ENCODE data around the gene WDHD1.
"Not testable (repeated sequence)": the region's sequence is repeated elsewhere in the genome, so short reads cannot be mapped to it uniquely, and the experiment has no call there.

The WDHD1 gene

GRCh38 chr14:54947230-54947629 is 79.7 kb downstream of the WDHD1 start:
- no peak for DNase-seq

GRCh38 chr14:54946500-54946899 is 80.4 kb downstream of the WDHD1 start:
- DNase-seq = no peak

GRCh38 chr14:54944737-54945391 is 82.0 kb downstream of the WDHD1 start:
- no peak for DNase-seq

- DNase-seq = no peak
These were observed 84.0 kb downstream of the WDHD1 start for GRCh38 chr14:54942913-54943312.

GRCh38 chr14:54936816-54937215 is 90.1 kb downstream of the WDHD1 start:
- DNase-seq = no peak

GRCh38 chr14:54935958-54936357 is 90.9 kb downstream of the WDHD1 start:
- no peak for DNase-seq

- no peak for DNase-seq
These were observed 91.8 kb downstream of the WDHD1 start for GRCh38 chr14:54935100-54935499.

GRCh38 chr14:54933006-54933405 is 93.9 kb downstream of the WDHD1 start:
- DNase-seq = no peak

GRCh38 chr14:54931598-54932340 is 95.1 kb downstream of the WDHD1 start:
- DNase-seq = no peak

- no peak for DNase-seq
These were observed 95.8 kb downstream of the WDHD1 start for GRCh38 chr14:54931101-54931500.

- no peak for DNase-seq
These were observed 97.3 kb downstream of the WDHD1 start for GRCh38 chr14:54929556-54929955.

- DNase-seq = no peak
These were observed 98.7 kb downstream of the WDHD1 start for GRCh38 chr14:54928216-54928615.

- DNase-seq = no peak
These were observed 99.3 kb downstream of the WDHD1 start for GRCh38 chr14:54927551-54927950.

- not testable (repeated sequence) for DNase-seq
These were observed 100.3 kb downstream of the WDHD1 start for GRCh38 chr14:54926570-54926969.

GRCh38 chr14:54922598-54922997 is 104.3 kb downstream of the WDHD1 start:
- no peak for DNase-seq

GRCh38 chr14:54920052-54920451 is 106.8 kb downstream of the WDHD1 start:
- no peak for DNase-seq

- no peak for DNase-seq
These were observed 107.6 kb downstream of the WDHD1 start for GRCh38 chr14:54919330-54919729.

- DNase-seq = no peak
These were observed 108.5 kb downstream of the WDHD1 start for GRCh38 chr14:54918427-54918826.

GRCh38 chr14:54916101-54916500 is 110.8 kb downstream of the WDHD1 start:
- no peak for DNase-seq

- DNase-seq = no peak
These were observed 116.9 kb downstream of the WDHD1 start for GRCh38 chr14:54909817-54910558.

- DNase-seq = not testable (repeated sequence)
These were observed 117.9 kb downstream of the WDHD1 start for GRCh38 chr14:54908973-54909372.

- DNase-seq = no peak
These were observed 118.7 kb downstream of the WDHD1 start for GRCh38 chr14:54908190-54908589.

- DNase-seq = no peak
These were observed 120.8 kb downstream of the WDHD1 start for GRCh38 chr14:54906075-54906474.

Data from NCI-H526 treated with DMSO at 0.1 percent for 48 hours (cell line).